CD1c-positive myeloid dendritic cell (primary cell): ENCODE data around the gene TUFT1.
A peak's percentile ranks its signal among the peaks of the same experiment; 100 is the strongest.

Experiments used
- DNase-seq: peaks from one replicate; pipeline ENCODE4 v3.0.0-alpha.2; 2016; ENCODE audit errors: extremely low spot score

Gene TUFT1, protein sequence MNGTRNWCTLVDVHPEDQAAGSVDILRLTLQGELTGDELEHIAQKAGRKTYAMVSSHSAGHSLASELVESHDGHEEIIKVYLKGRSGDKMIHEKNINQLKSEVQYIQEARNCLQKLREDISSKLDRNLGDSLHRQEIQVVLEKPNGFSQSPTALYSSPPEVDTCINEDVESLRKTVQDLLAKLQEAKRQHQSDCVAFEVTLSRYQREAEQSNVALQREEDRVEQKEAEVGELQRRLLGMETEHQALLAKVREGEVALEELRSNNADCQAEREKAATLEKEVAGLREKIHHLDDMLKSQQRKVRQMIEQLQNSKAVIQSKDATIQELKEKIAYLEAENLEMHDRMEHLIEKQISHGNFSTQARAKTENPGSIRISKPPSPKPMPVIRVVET

DNA sequence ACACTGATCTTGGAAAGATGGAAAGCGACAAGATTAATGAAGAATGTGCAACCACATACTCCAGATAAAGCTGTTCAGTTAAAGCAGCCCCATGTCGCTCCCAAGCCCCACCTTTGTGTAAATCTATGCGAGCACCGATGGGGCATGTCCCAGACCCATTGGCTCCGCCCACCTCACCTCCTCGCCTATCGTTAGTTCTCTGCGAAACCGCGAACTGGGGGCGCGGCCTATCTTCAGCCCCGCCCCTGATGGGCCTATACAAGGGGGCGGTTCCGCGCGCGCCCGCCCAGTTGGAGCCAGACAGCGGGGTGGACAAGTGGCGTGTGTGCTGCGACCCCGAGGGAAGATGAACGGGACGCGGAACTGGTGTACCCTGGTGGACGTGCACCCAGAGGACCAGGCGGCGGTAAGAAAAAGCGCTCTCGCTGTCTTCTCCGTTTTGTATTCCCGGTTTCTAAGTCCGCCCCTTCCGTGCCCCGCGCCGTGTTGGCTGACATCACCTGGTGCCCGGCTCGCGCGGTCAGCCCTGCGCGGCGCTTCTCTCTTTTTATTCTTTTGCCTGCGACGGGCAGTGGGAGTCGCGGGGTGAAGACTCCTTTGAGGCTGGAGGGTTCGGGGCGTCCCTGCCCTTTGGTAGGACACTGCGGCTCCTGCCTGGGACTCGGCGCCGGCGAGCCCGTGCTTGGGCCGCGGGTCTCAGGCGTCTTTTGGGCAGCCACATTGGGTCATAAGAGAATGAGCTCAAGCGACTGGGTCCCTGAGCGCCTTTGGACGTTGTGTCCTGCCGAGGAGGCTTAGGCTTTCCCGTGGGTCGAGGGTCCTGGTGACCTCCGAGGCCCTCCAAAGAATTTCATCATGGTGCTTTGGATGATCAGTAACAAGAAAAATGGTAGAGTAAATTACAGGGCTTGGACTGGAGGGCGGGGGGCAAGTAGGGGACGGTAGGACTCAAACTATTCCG, at the start of gene TUFT1:
Gene TUFT1 (plus strand): TSS at position 289 of the 961 bp plus-strand sequence. CDS start 58 bp downstream, at position 347.
- peak; percentile 92 for DNase-seq

DNA sequence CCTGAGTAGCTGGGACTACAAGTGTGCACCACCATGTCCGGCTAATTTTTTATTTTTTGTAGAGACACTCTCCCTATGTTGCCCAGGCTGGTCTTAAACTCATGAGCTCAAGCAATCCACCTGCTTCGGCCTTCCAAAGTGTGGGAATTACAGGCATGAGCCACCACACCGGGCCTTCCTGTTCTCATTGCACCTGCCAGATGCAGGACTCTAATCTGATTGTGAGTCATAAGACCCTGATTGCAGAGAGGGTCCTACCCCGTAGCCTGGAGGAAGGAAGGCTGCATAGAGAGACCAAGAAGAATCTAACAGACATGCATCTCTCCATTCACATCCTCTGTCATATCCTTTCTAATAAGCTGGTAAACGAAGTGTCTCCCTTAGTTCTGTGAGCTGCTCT, 48.5 kb upstream of the TUFT1 start:
- no peak for DNase-seq

DNA sequence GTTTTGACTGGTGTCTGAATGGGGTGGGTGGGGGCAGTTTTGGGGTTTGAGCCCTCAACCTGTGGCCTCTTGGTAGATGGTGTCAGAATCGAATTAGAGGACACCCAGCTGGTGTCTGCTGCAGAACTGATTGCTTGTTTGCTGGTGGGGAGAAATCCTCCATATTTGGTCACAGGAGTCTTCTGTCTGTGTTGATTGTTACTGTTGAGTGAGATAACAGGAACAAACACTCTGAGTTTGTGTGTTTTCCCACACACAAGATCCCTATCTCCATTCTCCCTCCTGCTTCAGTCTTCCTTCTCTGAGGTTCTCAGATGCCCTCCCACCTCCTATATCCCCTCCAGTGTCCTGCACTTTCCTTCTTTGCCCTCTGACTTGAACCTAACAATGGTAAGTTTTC, 48.0 kb upstream of the TUFT1 start:
- DNase-seq, result no peak

DNA sequence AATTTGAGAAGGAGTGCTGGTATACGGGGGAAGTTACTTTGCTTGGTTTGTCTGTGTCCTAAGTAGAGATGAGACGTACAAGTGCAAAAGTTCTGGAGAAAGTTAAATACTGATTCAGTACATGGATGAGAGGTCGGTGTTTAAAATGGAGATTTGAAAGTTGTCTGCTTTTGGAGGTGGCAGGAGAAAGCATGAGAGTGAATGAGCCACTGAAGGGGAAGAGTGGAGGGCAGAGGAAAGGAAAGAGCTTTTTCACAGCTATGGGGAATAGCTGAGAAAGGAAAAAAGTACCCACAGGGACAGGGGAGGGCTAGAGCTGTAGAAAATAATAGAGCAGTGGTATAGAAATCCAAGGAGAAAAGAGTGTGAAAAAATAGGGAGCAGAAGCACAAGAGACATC, 47.1 kb upstream of the TUFT1 start:
- no peak for DNase-seq

DNA sequence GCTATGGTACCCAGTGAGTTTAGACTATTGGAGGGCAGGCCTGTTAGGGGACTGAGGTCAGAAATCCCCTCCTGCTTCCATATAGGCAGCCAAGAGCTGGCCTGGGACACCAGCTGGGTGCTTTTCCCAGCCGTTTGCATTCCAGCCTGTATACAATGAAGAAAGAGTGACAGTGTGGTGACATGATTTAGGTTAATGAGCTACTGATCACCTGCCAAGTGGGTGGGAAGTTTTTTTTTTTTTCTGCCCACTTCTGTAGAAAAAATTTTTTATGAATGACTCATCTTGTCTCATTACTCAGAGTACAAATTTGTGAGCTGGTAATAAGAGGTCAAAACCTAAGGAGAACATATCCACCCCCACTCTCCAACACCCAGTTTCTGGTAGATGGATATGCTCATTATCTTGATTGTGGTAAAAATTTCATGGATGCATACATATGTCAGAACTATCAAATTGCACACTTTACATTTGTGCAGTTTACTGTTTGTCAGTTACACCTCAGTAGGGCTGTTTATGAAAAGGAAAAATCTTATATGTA, 45.3 kb upstream of the TUFT1 start:
- DNase-seq, result peak; percentile 27

DNA sequence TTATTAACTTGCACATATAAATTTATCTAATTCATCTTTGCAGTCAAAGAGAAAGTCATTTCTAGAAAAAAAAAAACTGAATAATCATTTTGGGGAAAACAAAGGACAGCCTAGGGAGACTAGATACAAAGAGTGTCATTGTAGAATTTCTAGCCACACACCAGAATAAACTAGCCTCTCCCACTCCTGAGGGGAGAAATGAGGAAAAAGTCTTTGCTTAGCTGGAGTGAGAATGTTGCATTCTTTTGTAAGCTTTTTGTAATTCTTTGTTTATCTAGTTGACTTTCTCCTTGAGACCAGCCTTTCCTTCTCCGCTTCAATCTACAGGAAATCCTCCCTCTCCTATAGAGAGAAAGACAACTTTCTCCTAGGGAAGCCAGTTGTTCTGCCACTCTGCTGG, 44.8 kb upstream of the TUFT1 start:
- no peak for DNase-seq

DNA sequence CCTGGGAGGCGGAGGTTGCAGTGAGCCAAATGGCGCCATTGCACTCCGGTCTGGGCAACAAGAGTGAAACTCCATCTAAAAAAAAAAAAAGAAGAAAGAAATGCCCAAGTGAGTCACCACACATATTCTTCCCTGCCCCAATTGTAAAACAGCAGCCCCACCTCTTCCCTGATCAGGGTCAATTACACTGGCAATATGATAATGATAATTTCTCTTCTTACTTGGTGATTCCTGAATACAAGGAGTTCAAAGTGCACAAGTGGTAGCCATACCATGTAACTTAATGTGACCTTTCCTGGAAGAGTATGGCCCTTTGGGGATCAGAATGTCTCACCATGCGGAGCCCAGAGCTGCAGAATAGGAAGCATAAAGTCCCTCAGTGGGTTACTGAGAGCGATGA, 40.7 kb upstream of the TUFT1 start:
- no peak for DNase-seq

DNA sequence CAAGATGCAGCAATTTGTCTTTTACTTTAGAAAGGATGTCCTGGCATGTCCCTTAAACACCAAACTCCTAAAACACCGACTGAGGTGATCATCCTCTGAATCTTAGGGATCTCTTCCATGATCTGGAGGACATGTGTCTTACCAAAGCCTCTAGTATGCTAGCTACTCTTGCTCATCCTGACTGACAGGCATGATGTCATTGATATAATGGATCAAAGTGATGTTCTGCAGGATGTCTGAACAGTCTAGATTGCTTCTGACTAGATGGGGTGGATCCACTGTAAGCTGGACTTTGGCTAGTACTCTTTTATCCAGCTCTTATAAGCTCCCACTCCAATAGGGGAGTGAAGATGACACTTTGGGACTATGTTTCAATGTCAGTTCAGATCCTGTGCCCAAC, 40.2 kb upstream of the TUFT1 start:
- DNase-seq, result no peak

DNA sequence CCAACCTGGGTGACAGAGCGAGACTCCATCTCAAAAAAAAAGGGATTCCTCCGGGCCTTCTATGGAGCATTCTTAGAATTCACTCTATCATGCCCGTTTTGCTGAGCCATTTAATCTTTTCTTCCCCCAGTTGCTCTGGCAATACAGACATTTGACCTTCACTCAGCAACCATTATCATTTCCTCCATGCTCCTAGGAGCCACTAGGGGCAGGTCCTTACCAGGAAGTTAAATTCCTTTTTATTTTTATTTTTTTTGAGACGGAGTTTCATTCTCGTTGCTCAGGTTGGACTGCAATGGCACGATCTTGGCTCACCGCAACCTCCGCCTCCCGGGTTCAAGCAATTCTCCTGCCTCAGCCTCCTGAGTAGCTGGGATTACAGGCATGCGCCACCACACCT, 38.6 kb upstream of the TUFT1 start:
- no peak for DNase-seq

DNA sequence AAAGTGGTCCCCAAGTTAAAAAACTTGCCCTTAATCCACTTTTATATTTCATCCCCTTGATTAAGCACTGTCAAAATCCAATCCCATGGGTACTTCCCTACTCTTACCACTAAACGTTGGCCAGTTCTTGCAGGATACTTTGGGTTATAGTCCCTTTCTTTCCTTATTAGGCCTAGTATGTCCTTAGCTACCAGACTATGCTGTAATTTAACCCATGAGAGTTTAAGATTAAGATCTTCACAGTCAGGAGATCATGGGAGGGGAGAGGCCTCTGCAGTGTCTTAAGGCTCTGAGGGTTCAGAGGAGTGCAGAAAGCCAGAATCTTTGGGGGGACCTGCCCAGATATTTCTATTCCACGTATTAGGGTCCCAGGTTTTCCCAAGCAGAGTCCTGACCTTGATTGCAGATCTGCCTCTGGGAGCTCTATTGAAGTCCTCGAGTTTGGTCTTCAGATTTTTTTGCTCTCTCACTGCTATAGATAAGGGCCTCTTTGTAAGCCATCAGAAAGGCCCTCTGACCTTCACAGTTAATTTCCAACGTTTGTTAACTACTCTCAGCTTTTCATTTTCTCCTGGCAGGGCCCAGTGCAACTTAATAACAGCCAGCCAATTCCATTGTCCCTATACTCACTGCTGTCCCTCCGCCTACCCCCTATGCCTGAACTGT, 37.9 kb upstream of the TUFT1 start:
- DNase-seq, result no peak

DNA sequence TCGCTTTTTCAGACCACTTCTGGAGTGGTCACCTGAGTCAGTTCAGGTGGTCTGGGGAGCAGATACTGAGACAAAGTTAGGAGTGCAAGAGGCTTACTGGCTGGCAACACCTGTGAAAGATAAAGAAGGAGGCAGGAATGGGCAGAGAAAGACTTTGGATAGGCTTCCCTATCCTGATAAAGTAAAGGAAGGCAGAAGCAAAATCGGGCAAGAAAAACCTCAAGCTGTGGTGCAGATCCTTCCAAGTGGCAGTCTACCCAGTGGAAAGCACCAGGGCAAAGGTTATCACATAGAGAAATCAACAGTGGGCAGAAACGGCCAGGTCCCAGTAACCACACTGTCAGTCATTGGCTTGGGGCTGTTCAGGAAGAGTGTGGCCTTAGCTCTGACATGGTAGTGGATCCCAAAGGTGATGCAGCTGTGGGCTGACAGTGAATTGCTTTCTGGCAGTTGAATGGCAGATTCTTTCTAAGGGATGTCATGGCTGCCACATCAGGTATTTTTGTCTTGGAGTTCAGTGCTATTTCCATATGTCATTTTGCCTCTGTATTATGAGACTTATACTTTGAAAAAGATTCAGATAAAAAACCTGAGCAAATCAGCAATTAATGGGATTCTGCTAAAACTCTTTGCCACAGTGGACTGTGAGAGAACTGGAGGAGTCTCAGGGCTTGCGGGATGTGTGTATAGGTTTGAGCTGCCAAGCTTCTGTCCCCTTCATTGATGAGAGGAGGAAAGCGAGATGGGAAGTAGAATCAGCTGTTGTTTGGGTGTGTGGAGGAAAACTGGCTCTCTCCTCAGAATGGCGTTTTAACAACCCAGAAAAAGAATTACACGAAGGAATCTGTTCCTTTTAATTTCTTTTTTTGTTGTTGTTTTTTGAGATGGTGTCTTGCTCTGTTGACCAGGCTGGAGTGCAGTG, 37.0 kb upstream of the TUFT1 start:
- no peak for DNase-seq

DNA sequence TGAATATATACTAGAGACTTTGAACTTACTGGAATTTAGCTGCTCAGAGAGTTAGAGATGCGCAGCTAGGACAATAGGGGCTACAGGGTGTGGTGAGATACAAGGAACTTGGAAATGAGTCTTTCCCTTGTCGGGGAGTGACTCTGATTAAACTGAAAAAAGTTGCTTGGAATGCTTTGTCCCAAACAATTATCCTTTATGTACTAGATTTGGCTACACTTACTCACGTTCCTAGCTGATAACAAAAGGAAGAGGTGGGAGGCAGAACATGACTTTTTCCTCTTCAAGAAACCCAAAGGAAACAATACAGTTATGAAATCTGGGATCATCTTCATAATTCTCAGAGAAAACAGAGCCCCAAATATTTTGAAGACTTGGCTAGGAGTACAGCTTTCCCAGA, 35.9 kb upstream of the TUFT1 start:
- DNase-seq, result no peak

DNA sequence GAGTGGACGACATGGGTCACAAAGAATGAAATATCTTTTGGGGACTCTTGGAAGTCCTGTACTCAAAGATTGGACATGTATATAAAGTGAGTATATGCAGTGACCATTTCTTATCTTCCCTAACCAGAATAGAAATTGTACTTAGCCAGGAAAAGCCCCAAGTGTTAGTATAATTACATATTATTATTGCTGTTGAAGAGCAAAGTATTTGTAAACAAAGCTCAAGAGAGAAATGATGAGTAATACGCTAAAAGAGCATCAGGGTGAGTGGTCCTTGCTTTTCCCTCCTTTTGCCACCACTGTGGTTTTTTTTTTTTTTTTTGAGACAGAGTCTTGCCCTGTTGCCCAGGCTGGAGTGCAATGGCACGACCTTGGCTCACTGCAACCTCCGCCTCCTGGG, 35.4 kb upstream of the TUFT1 start:
- DNase-seq, result no peak

DNA sequence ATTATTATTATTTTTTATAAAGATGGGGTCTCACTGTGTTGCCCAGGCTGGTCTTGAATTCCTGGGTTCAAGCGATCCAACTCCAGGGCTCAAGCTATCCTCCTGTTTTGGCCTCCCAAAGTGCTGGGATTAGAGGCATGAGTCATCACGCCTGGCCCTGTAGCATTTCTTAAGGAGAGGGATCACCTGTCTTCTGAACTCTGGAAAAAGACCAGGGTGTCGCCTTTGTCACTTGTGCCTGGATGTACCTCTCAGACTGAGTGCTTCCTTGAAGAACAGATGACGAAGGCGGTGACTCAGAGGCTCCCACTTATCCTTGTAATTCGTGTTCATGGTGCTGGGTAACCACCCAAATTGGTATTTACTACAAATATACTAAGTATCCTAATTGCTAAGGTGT, 31.3 kb upstream of the TUFT1 start:
- DNase-seq, result no peak

DNA sequence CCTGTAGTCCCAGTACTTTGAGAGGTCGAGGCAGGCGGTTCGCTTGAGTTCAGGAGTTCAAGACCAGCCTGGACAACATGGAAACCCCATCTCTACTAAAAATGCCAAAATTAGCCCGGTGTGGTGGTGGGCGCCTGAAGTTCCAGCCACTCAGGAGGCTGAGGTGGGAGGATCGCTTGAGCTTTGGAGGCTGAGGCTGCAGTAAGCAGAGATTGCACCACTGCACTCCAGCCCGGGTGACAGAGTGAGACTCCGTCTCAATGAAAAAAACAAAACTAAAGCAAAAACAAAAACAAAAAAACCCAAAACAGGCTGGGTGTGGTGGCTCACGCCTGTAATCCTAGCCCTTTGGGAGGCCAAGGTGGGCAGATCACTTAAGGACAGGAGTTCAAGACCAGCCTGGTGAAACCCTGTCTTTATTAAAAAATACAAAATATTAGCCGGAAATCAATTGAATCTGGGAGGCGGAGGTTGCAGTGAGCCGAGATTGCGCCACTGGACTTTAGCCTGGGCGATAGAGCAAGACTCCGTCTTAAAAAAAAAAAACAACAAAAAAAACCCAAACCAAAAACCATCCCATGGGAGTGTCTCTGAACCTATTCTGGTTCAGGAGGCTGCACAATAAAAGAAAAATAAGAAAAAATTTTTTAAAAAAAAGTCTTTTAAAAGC, 30.6 kb upstream of the TUFT1 start:
- DNase-seq, result no peak

DNA sequence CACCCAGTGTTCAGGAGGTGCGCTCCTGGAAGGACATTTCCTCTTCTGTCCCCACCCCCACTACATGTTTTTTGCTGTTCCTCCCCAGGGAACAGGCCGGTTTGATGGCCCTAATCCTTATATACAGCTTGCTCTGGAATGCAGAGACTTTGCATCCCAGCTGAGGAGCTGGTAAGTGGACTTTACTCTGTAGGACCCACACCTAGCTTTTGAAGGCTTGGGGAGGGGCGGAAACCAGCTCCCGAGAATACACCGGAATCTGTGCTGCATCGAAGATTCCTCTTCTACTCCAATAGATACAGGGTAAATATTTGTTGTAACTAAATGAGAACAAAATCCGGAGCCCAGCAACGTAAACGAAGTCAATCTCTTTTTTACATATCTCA, 30.1 kb upstream of the TUFT1 start:
- no peak for DNase-seq

DNA sequence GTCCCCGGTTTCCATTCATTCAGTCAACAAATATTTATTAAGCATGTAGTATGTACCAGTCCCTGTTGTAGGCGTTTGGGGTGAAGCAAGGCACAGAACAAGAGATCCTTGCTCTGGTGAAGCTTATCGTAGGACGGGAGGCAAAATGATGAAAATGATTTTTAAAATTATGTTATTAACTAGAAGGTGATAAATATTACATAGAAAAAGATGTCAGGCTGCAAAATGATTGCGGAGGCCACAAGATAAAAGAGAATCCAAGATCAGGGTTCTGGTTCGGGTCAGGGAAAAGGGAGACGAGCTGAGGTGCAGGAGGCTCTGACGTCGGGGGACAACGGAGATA, 29.5 kb upstream of the TUFT1 start:
- DNase-seq, result no peak

DNA sequence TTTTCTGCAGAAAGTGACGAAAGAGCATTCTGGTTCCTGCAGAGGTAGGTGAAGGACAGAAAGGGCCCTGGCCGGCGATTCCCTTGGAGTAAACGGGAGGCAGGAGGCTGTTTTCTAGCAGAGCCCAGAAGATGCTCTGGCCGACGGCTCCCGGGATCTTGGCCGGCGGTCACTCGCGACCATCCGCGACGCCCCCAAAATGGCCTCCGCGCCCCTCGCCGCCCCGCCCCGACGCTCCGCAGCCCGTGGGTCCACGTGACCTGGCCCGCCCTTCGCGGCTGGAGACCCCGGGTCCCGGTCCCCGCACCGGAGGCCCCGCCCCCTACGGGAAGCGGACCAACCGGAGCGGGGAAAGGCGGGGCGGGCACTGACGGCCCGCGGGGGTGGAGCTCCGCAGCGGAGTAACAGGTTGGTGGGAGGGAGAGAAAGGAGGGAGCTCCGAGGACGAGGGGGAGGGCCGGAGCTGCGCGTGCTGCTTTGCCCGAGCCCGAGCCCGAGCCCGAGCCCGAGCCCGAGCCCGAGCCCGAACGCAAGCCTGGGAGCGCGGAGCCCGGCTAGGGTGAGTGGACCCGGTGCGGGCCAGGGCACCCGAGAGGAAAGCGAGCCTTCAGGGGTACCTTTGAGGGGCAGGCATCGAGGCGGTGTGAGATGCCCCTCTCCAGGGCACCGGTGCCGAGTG, 29.0 kb upstream of the TUFT1 start, which contains the start of gene CGN:
Gene CGN (plus strand): TSS at position 431 of the 679 bp plus-strand sequence. CDS start 7,133 bp downstream, outside the sequence.
- peak; percentile 81 for DNase-seq

DNA sequence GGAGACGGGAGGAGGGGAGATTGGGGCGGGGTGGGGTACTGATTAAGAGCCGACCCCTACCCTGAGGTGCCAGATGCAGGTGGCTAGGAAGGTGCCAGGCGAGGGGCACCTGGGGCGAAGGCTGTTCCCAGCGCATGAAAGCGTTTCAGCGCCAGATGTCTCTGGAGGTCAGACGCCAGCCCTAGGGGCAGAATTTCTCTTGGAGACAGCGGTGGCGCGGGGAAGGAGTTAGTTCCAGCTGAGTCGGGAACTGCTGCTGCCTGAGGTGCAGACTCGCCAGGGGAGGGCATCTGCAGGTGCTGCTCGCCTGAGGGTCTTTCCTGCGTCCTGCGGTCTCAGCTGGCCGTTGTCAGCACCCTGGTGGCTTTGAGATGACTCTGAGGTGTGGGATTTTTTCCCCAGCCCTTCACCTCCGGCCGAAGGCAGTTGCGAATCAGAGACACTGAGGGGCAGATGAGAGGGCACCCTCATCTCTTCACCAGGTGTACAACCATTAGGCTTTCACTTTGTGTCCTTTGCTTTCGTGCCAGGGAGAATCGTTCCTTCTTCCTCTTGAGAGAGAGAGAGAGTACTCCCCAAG, 28.4 kb upstream of the TUFT1 start:
- peak; percentile 27 for DNase-seq
